ENCODE results near the gene PABPC1L2A. TPM values are rescaled to one million over a fixed set of nuclear protein-coding genes. Genes with fewer than 3 reads are reported as not detected.
"Not testable (repeated sequence)": the region's sequence is repeated elsewhere in the genome, so short reads cannot be mapped to it uniquely, and the experiment has no call there.

Gene PABPC1L2A
- polyA plus RNA-seq, 1 donor: 0.06 TPM

GRCh38 chrX:73067761-73068466 lies 11.4 kb downstream of the PABPC1L2A start:
- not testable (repeated sequence) for H3K4me1 ChIP-seq (ENCODE audit: control insufficient read depth, insufficient read depth, low read length); DNase-seq; H3K27me3 ChIP-seq (ENCODE audit: control insufficient read depth, insufficient read depth, low read length); H3K4me3 ChIP-seq (ENCODE audit: low read length); H3K27ac ChIP-seq (ENCODE audit: low read length); H3K36me3 ChIP-seq (ENCODE audit: control insufficient read depth, insufficient read depth, low read length)
- no CpG with 5 or more reads among the region's 24 CpGs for WGBS (ENCODE audit: insufficient coverage, low lambda C conversion rate)
- peaks cover 26% of the 10 kb centered on the region for H3K9me3 ChIP-seq (ENCODE audit: control insufficient read depth, low read depth, low read length)

GRCh38 chrX:73028876-73029275 lies 50.4 kb downstream of the PABPC1L2A start:
- Histone ChIP-seq H3K9me3 (ENCODE audit: control insufficient read depth, low read depth, low read length) (no peaks in the 10 kb centered on the region), H3K4me3 (ENCODE audit: low read length) (no peak overlapping the region), H3K4me1 (ENCODE audit: control insufficient read depth, insufficient read depth, low read length) (no peaks in the 10 kb centered on the region), H3K27me3 (ENCODE audit: control insufficient read depth, insufficient read depth, low read length) (no peaks in the 10 kb centered on the region), H3K36me3 (ENCODE audit: control insufficient read depth, insufficient read depth, low read length) (no peaks in the 10 kb centered on the region), H3K27ac (ENCODE audit: low read length) (no peak overlapping the region)
- WGBS (ENCODE audit: insufficient coverage, low lambda C conversion rate): no CpG with 5 or more reads among the region's 1 CpG
- no peak for DNase-seq

Other genes starting within 250 kb of the PABPC1L2A start
- gene FAM236C, start 166.9 kb downstream of the PABPC1L2A start, polyA plus RNA-seq: not detected
- gene FAM236A, start 141.3 kb downstream of the PABPC1L2A start, polyA plus RNA-seq: not detected
- not detected for gene DMRTC1, start 135.7 kb downstream of the PABPC1L2A start, polyA plus RNA-seq
- 0.04 TPM for gene PABPC1L2B, start 76.6 kb downstream of the PABPC1L2A start, polyA plus RNA-seq
- 1.9 TPM for gene NAP1L2, start 135.3 kb upstream of the PABPC1L2A start, polyA plus RNA-seq